ENCODE measurements around the gene OR5H15.

DNA sequence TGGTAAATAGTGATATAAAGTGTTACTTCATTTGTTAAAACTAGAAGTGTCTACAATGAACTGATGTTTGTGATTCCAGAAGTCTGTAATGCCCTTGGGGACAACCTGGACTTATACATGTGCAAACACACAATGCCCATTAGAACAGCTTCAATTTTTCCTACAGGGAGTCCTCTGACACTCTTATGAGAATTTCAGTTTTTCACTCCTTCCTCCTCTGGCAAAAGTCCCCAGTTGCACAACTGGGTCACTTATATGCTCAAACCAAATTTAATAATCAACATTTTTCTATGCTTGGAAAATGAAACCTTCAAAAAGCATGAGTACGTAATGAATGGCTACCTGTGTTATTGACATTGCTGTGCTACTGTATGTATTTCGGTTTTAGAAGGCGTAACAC lies at the start of gene OR5H15:
- TF ChIP-seq, protein P1, sequence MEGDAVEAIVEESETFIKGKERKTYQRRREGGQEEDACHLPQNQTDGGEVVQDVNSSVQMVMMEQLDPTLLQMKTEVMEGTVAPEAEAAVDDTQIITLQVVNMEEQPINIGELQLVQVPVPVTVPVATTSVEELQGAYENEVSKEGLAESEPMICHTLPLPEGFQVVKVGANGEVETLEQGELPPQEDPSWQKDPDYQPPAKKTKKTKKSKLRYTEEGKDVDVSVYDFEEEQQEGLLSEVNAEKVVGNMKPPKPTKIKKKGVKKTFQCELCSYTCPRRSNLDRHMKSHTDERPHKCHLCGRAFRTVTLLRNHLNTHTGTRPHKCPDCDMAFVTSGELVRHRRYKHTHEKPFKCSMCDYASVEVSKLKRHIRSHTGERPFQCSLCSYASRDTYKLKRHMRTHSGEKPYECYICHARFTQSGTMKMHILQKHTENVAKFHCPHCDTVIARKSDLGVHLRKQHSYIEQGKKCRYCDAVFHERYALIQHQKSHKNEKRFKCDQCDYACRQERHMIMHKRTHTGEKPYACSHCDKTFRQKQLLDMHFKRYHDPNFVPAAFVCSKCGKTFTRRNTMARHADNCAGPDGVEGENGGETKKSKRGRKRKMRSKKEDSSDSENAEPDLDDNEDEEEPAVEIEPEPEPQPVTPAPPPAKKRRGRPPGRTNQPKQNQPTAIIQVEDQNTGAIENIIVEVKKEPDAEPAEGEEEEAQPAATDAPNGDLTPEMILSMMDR (IDR thresholded peaks at IDR 0.05): no peak
- no peak for TF ChIP-seq POLR2A (IDR thresholded peaks at IDR 0.05)

All from esophagus squamous epithelium (tissue), 4 donors.